Caco-2 (cell line): Measurements from ENCODE around the gene MBD3. TPM values are rescaled to one million over a fixed set of nuclear protein-coding genes. Genes with fewer than 3 reads are reported as not detected.
A peak's percentile ranks its signal among the peaks of the same experiment; 100 is the strongest.
"Not testable (repeated sequence)": the region's sequence is repeated elsewhere in the genome, so short reads cannot be mapped to it uniquely, and the experiment has no call there.

Source experiments
- Bru-seq: library from RNA; stranded (reverse); fragments of 400-500 nt; gene quantifications from one replicate; lab custom pipeline; 2021; lab: Mats Ljungman, UMichigan
- BruChase-seq, 2 experiments: library from RNA; stranded (reverse); fragments of 400-500 nt; gene quantifications; one replicate each; lab custom pipeline; 2021; lab: Mats Ljungman, UMichigan
- BruUV-seq: library from RNA; stranded (reverse); fragments of 400-500 nt; replicated peaks from 2 replicates; lab custom pipeline; 2021; lab: Mats Ljungman, UMichigan
- CTCF ChIA-PET: fragments of 300-600 bp; sonication (Branson Sonifier 250); formaldehyde crosslinking; loops from one replicate; lab custom pipeline; 2022; ENCODE audit warnings: antibody characterized with exemption; lab: Charles Lee
- POLR2A ChIA-PET: fragments of 300-600 bp; sonication (Branson Sonifier 250); formaldehyde crosslinking; loops from one replicate; lab custom pipeline; 2022; ENCODE audit warnings: antibody characterized with exemption; lab: Charles Lee
- DNase-seq, 2 experiments: peaks; one replicate each; pipeline versions ENCODE4 v3.0.0 to v3.0.0-alpha.2; 2020 to 2022
- H3K27me3 ChIP-seq: replicated peaks from 2 replicates; pipeline ENCODE4 v1.6.0; 2011; ENCODE audit warnings: low read length; ENCODE audit not compliant: control insufficient read depth, insufficient read depth
- H3K36me3 ChIP-seq: 2 replicates; pipeline ENCODE4 v1.5.1; 2011; ENCODE audit warnings: low read length; ENCODE audit not compliant: control insufficient read depth, insufficient read depth
- H3K4me1 ChIP-seq: fragments of 250-450 bp; sonication (Bioruptor Pico); 2 replicates; pipeline ENCODE4 v1.5.1; 2020; ENCODE audit warnings: mild to moderate bottlenecking
- H3K4me3 ChIP-seq: 2 replicates; pipeline ENCODE4 v1.5.1; 2011; ENCODE audit warnings: low read depth, mild to moderate bottlenecking, control low read depth, low read length
- H3K9me3 ChIP-seq: fragments of 250-450 bp; sonication (Bioruptor Pico); 2 replicates; pipeline ENCODE4 v1.5.1; 2020; ENCODE audit warnings: mild to moderate bottlenecking, moderate library complexity
- H3K27ac Mint-ChIP-seq: one replicate; pipeline ENCODE4 v1.8.0; 2022; ENCODE audit warnings: mixed read lengths; ENCODE audit not compliant: unreplicated experiment
- H3K27me3 Mint-ChIP-seq: one replicate; pipeline ENCODE4 v1.8.0; 2022; ENCODE audit warnings: mixed read lengths; ENCODE audit not compliant: insufficient read depth, unreplicated experiment
- H3K36me3 Mint-ChIP-seq: one replicate; pipeline ENCODE4 v1.8.0; 2022; ENCODE audit warnings: mild to moderate bottlenecking, mixed read lengths; ENCODE audit not compliant: insufficient read depth, unreplicated experiment
- H3K4me1 Mint-ChIP-seq: one replicate; pipeline ENCODE4 v1.8.0; 2022; ENCODE audit warnings: low read depth, mixed read lengths; ENCODE audit not compliant: unreplicated experiment
- H3K4me3 Mint-ChIP-seq: one replicate; pipeline ENCODE4 v1.8.0; 2022; ENCODE audit warnings: mild to moderate bottlenecking, moderate library complexity, mixed read lengths; ENCODE audit not compliant: unreplicated experiment
- H3K9me3 Mint-ChIP-seq: one replicate; pipeline ENCODE4 v1.8.0; 2022; ENCODE audit warnings: mixed read lengths; ENCODE audit not compliant: unreplicated experiment
- intact Hi-C: fragments of 100-400 bp; cut with micrococcal nuclease; formaldehyde crosslinking; loops from one replicate; pipeline ENCODE4 v1.10.0; 2022; ENCODE audit not compliant: unreplicated experiment
- long read RNA-seq: library from polyadenylated mRNA; stranded (forward); transcript quantifications from one replicate; pipeline ENCODE4 v2.0.0, GENCODE V29; 2022
- total RNA-seq: library from RNA; stranded (reverse); gene quantifications from 2 replicates; pipeline ENCODE4 v1.2.3, GENCODE V29; 2022
- TF ChIP-seq, protein P1 (sequence below), 2 experiments: fragments of 200-600 bp in 1 of 2; IDR thresholded peaks; 1 replicate in 1 of 2; 2 replicates in 1 of 2; pipeline versions ENCODE4 v1.5.1 to v1.8.0; 2011 to 2022; ENCODE audit warnings: antibody characterized with exemption in 1 of 2, control low read depth in 1 of 2, inconsistent platforms in 1 of 2, low read depth in 1 of 2, low read length in 1 of 2, mild to moderate bottlenecking in 1 of 2, moderate library complexity in 1 of 2; ENCODE audit not compliant: insufficient read depth in 1 of 2, severe bottlenecking in 1 of 2, unreplicated experiment in 1 of 2

The MBD3 gene, protein sequence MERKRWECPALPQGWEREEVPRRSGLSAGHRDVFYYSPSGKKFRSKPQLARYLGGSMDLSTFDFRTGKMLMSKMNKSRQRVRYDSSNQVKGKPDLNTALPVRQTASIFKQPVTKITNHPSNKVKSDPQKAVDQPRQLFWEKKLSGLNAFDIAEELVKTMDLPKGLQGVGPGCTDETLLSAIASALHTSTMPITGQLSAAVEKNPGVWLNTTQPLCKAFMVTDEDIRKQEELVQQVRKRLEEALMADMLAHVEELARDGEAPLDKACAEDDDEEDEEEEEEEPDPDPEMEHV
- total RNA-seq (89.3 and 95.3 TPM in 2 replicates), Bru-seq, nascent RNA (percentile 54 among the genes with signal in this experiment), BruChase-seq, experiment 1, labeled RNA remaining after a 2-hour chase (percentile 74 among the genes with signal in this experiment), BruChase-seq, experiment 2, labeled RNA remaining after a 6-hour chase (percentile 88 among the genes with signal in this experiment)
- long read RNA-seq, full-length matches to known transcripts = 182 of 242 reads
- long read RNA-seq, partial matches to known transcripts = 36 of 242 reads
- long read RNA-seq, other reads (novel, unspliced or antisense) = 24 of 242 reads

DNA sequence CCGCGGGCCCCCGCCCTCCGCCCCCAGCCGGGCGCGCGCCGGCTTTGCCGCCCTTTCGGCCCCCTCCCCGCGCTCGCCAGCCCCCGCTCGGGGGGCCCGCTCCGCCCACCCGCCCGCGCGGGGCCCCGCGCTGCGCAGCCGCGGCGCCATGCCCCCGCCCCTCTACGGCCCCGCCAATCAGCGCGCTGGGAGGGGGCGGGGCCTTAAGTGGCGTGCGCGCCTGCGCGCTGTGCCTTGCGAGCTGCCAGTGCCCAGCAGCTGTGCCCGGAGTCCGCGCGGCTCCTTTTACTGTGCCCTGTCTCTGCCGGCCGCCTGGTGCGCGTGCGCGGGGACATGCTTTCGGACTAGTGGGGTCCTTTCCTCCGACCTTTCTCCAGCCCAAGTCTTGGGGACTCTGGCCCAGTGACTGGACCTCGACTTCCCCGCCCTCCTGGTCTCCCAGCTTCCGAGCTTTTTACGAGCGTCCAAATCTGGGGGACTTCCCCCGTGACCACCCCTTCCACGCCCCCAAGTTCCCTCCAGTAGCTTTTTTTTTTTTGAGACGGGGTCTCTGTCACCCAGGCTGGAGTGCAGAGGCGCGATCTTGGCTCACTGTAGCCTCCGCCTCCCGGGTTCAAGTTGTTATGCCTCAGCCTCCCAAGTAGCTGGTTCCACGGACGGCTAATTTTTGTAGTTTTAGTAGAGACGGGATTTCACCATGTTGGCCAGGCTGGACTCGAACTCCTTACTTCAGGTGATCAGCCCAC is at the start of gene MBD3:
Gene MBD3, minus strand, starts transcription at position 111 of the 746 bp plus-strand sequence. CDS start 234 bp downstream, outside the sequence.
- no peaks in the 10 kb centered on the region; the same call in 1 of the 2 replicates for H3K36me3 ChIP-seq
- CTCF ChIA-PET = interaction anchor here (0.5 to 1.2 kb wide), 4 partner anchors 47 to 138 kb away, joined by 3 to 5 read pairs (median 4); no protein-coding TSS in a partner anchor
- peaks cover 9% of the 10 kb centered on the region for H3K4me1 ChIP-seq
- H3K4me3 ChIP-seq = peak within 1 kb of the TSS; percentile 98
- no peaks in the 10 kb centered on the region for H3K9me3 ChIP-seq
- no TSS peak for BruUV-seq
- H3K27me3 Mint-ChIP-seq = no peaks in the 10 kb centered on the region
- H3K4me3 Mint-ChIP-seq = peak within 1 kb of the TSS; percentile 93
- TF ChIP-seq, protein P1, sequence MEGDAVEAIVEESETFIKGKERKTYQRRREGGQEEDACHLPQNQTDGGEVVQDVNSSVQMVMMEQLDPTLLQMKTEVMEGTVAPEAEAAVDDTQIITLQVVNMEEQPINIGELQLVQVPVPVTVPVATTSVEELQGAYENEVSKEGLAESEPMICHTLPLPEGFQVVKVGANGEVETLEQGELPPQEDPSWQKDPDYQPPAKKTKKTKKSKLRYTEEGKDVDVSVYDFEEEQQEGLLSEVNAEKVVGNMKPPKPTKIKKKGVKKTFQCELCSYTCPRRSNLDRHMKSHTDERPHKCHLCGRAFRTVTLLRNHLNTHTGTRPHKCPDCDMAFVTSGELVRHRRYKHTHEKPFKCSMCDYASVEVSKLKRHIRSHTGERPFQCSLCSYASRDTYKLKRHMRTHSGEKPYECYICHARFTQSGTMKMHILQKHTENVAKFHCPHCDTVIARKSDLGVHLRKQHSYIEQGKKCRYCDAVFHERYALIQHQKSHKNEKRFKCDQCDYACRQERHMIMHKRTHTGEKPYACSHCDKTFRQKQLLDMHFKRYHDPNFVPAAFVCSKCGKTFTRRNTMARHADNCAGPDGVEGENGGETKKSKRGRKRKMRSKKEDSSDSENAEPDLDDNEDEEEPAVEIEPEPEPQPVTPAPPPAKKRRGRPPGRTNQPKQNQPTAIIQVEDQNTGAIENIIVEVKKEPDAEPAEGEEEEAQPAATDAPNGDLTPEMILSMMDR (IDR thresholded peaks at IDR 0.05; ENCODE audit: insufficient read depth in 1 of 2, low read depth in 1 of 2, low read length in 1 of 2, severe bottlenecking in 1 of 2, unreplicated experiment in 1 of 2) = no peak
- H3K4me1 Mint-ChIP-seq = peaks cover 6% of the 10 kb centered on the region
- no peaks in the 10 kb centered on the region for H3K27me3 ChIP-seq
- POLR2A ChIA-PET = interaction anchor here (0.6 to 1.3 kb wide), 4 partner anchors 13 to 333 kb away, joined by 3 to 16 read pairs (median 4); partner anchors contain the start of genes TCF3 and UQCR11
- no peaks in the 10 kb centered on the region for H3K9me3 Mint-ChIP-seq
- DNase-seq = peak; percentile 90 to 94
- intact Hi-C loops = loop anchor here (1.0 kb wide), 1 partner anchor 12 kb away; the partner anchor contains the start of gene UQCR11
- peak within 1 kb of the TSS; percentile 93 for H3K27ac Mint-ChIP-seq
- peaks cover 50% of the 10 kb centered on the region for H3K36me3 Mint-ChIP-seq

DNA sequence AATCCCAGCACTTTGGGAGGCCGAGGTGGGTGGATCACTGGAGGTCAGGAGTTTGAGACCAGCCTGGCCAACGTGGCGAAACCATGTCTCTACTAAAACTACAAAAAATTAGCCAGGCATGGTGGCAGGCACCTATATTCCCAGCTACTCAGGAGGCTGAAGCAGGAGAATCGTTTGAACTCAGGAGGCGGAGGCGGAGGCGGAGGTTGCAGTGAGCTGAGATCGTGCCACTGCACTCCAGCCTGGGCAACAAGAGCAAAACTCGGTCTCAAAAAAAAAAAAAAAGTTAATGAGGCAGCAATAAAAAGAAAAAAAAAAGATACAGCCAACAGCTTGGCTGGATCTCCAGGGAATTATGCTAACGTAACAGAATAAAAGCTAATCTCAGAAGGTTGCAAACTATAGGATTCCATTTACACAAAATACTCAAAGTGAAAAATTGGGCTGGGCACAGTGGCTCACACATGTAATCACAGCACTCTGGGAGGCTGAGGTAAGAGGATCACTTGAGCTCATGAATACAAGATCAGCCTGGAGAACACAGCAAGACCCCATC is 48.3 kb upstream of the MBD3 start:
- H3K4me1 Mint-ChIP-seq, H3K27ac Mint-ChIP-seq, H3K36me3 ChIP-seq, CTCF ChIA-PET, H3K27me3 ChIP-seq, H3K27me3 Mint-ChIP-seq, H3K9me3 Mint-ChIP-seq, H3K4me3 Mint-ChIP-seq, intact Hi-C loops, H3K4me3 ChIP-seq, H3K9me3 ChIP-seq, BruUV-seq, DNase-seq, H3K4me1 ChIP-seq: not testable (repeated sequence)
- POLR2A ChIA-PET = interaction anchor here (0.9 kb wide), 1 partner anchor 835 kb away, joined by 5 read pairs; the partner anchor contains the start of gene GADD45B
- H3K36me3 Mint-ChIP-seq = peaks cover 79% of the 10 kb centered on the region

DNA sequence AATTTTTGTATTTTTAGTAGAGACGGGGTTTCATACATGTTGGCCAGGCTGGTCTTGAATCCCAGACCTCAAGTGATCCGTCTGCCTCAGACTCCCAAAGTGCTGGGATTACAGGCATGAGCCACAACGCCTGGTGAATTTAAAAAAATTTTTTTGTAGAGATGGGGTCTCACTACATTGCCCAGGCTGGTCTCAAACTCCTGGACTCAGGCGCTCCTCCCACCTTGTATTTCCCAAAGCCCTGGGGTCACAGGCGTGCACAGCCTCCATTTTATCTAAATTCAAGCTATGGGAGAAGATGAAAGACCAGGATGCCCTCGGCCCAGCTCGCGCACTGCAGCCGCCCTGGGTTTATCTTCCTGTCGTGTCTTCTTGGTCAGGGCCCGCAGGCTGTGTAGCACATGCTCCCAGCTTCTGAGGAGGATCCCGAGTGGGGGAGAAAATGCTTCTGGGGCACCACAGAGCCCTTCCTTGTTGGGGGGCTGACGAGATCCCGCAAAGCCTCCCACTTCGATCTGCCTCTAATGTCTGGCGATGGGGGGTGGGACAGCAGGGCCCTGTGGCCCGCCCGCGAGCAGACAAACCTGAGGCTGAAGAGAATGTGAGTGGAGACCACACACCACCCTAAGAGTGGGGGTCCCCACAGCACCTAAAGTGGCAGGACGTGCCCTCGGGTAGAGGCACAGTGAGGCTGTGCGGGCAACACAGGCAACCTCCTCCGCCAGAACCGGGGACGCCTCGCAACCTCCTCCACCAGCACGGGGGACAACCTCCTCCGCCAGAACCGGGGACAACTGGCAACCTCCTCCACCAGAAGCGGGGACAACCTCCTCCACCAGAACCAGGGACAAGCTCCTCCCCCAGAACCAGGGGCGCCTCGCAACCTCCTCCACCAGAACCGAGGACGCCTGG is 43.9 kb upstream of the MBD3 start:
- Mint-ChIP-seq H3K4me1 (no peaks in the 10 kb centered on the region), H3K9me3 (peaks cover 10% of the 10 kb centered on the region), H3K27ac (no peak overlapping the region), H3K27me3 (no peaks in the 10 kb centered on the region), H3K36me3 (peaks cover 82% of the 10 kb centered on the region), H3K4me3 (no peak overlapping the region)
- DNase-seq = no peak
- intact Hi-C loops = no loop called here
- Histone ChIP-seq H3K36me3 (peaks cover 1% of the 10 kb centered on the region), H3K4me3 (no peak overlapping the region), H3K4me1 (peaks cover 21% of the 10 kb centered on the region), H3K27me3 (no peaks in the 10 kb centered on the region), H3K9me3 (no peaks in the 10 kb centered on the region)
- TF ChIP-seq, protein P1 (IDR thresholded peaks at IDR 0.05; ENCODE audit: insufficient read depth in 1 of 2, low read depth in 1 of 2, low read length in 1 of 2, severe bottlenecking in 1 of 2, unreplicated experiment in 1 of 2) = no peak
- ChIA-PET CTCF (no interaction called here), POLR2A (no interaction called here)
- no TSS peak for BruUV-seq
